IMR-90 (cell line): Measurements from ENCODE around the gene MLLT10.

Source experiments
- BHLHE40 ChIP-seq: fragments of 150-350 bp; IDR thresholded peaks from 2 replicates; pipeline ENCODE4 v1.6.1; 2016; ENCODE audit warnings: mild to moderate bottlenecking, low read depth, low read length
- CEBPB ChIP-seq: IDR thresholded peaks from 2 replicates; pipeline ENCODE4 v1.6.1; 2012; ENCODE audit warnings: low read depth, low read length, improper control_type of control experiment
- CHD1 ChIP-seq: IDR thresholded peaks from 2 replicates; pipeline ENCODE4 v1.6.1; 2012; ENCODE audit warnings: low read depth, low read length, improper control_type of control experiment
- CTCF ChIP-seq: conservative IDR thresholded peaks from 2 replicates; pipeline ENCODE4 v1.5.1; 2012; ENCODE audit warnings: mild to moderate bottlenecking, low read depth, low read length, improper control_type of control experiment
- MAFK ChIP-seq: IDR thresholded peaks from 2 replicates; pipeline ENCODE4 v1.6.1; 2012; ENCODE audit warnings: low read depth, low read length, improper control_type of control experiment
- NFE2L2 ChIP-seq: fragments of 150-350 bp; IDR thresholded peaks from 2 replicates; pipeline ENCODE4 v1.6.1; 2016; ENCODE audit warnings: low read depth, mild to moderate bottlenecking, low read length
- POLR2A ChIP-seq: IDR thresholded peaks from 2 replicates; pipeline ENCODE4 v1.6.1; 2012; ENCODE audit warnings: mild to moderate bottlenecking, low read depth, low read length
- RAD21 ChIP-seq: IDR thresholded peaks from 2 replicates; pipeline ENCODE4 v1.6.1; 2012; ENCODE audit warnings: low read length, improper control_type of control experiment
- RCOR1 ChIP-seq: IDR thresholded peaks from 2 replicates; pipeline ENCODE4 v1.6.1; 2012; ENCODE audit warnings: mild to moderate bottlenecking, low read length, improper control_type of control experiment; ENCODE audit not compliant: insufficient replicate concordance
- RFX5 ChIP-seq: IDR thresholded peaks from 2 replicates; pipeline ENCODE4 v1.8.0; 2012; ENCODE audit warnings: low read depth, mild to moderate bottlenecking, low read length, moderate library complexity
- SMC3 ChIP-seq: fragments of 150-350 bp; IDR thresholded peaks from 2 replicates; pipeline ENCODE4 v1.6.1; 2016; ENCODE audit warnings: low read depth, mild to moderate bottlenecking, antibody characterized with exemption, low read length, moderate library complexity
- USF2 ChIP-seq: fragments of 150-350 bp; IDR thresholded peaks from 2 replicates; pipeline ENCODE4 v1.6.1; 2017; ENCODE audit warnings: mild to moderate bottlenecking, antibody characterized with exemption, low read length, low read depth

GRCh38 chr10:21535494-21535965 is 1.5 kb downstream of the MLLT10 start:
- TF ChIP-seq CTCF (no peak), CHD1 (no peak), POLR2A (no peak), SMC3 (no peak), RFX5 (no peak), USF2 (no peak), RAD21 (no peak), RCOR1 (no peak), CEBPB (no peak), NFE2L2 (no peak), MAFK (no peak), BHLHE40 (no peak)
